ENCODE data around the gene AVP.
"Not testable (repeated sequence)": the region's sequence is repeated elsewhere in the genome, so short reads cannot be mapped to it uniquely, and the experiment has no call there.

Gene AVP

DNA sequence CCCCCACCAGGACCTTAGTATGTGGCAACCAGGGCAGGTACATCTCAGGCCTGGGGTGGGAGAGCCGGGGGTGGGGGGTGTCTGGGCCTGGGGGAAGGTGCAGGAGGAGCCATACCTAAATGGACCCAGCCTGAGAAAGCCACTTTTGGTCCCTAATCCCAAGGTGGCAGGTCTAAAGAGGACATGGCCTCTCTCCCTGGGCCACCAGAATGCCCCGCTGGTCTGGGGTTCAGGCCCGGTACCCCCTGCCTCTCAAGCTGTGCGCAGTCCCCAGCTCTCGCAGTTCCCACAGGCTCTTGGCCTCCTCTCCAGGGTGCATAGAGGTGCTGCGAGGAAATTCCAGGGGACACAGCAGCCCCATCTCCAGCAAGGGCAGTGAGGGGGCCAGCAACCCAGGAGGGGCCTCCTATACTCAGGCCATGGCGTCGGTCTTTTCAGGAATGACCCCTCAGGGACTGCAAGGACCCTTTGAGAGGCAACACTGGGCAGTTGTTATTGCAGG is 1.1 kb upstream of the AVP start:
- FAIRE-seq (no peak), DNase-seq (ENCODE audit: insufficient read length, low spot score) (no peak)

DNA sequence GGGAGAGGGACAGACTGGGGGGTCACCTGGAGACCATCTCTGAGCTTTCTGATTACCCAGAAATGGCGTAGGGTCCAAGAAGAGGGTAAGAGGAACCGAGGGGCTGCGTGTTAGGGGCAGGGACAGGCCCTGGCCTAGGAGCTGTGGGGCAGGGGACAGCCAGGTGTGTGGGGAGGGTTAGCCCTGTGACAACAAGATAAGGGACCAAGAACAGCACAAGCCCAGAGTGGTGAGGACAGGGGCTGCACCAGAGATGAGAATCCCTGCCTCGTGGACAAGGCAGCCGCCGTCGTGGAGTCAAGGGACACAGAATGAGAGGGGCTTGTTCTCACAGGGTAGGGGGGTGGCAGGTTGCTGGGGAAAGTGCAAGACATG is 449 bp upstream of the AVP start:
- no peak for FAIRE-seq
- DNase-seq (ENCODE audit: insufficient read length, low spot score): no peak

DNA sequence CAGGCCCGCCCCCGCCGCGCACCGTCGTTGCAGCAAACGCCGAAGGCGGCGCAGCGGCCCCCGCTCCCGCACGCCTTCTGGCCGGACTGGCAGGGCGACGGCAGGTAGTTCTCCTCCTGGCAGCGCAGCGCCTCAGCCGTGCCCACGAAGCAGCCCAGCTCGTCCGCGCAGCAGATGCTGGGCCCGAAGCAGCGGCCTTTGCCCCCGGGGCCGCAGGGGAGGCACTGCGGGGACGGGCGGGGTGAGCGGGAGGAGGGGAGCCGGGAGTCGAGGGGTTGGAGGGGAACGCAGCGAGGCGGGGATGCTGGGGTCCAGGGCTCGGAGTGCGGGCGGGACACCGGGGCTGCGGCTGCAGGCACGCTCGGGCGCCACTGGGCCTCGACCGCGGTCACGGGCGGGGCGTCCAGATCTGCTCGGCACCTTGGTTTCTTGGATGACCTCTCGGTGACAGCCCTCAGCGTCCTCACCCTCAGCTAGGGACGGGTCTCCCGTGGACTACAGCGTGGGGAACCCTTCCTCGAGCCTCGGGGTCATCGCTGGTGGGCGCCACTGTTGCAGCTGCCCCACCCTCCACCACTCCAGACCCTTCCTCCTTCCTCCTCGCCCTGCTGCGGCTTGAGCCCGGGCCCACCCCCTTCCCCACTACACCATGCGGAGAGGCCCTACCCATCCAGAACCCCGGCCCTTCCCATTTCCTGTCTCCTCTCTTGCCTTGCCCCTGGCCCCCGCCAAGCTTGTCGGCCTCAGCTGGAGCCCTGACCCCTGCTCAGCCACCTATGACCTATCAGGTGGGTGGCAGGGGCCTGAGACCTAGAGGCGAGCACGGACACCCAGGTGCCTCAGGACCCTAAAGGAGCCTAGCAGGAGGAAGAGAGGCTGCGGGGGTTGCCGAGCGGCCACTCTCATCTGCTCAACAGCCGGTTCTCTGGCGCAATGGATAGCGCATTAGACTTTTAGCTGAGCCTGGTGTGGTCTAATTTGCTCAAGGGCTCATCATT is 1.3 kb downstream of the AVP start:
- no peak for FAIRE-seq

DNA sequence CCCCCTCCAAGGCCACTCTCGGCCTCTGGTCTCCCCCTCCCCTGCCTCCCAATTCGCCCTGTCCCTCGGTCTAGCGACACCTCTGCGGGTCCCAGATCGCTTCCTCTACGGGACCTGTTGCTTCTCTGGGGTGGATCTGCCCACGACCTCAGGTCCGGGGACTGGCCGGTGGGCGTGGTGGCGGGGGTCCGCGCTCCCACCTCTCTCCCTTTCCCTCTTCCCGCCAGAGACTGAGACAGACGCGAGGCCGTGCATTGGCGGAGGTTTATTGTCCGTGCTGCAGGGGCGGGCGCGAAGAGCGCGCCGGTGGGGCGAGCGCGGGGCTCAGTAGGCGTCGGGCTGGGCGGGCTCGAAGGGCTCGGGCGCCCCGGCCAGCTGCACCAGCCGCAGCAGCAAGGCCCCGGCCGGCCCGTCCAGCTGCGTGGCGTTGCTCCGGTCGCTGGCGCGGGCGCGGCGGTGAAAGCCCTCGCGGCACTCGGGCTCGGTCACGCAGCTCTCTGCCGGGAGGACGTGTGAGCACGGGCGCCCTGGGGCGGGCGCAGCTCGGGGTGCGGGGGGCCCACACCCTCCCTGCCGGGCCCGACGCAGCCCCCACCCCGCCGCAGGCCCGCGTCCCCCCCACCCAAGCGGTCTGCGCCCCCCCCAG is 2.1 kb downstream of the AVP start:
- DNase-seq (ENCODE audit: insufficient read length, low spot score): no peak
- no peak for FAIRE-seq

More for the DNA sequence above, 1.3 kb downstream of the AVP start:
- DNase-seq (ENCODE audit: insufficient read length, low spot score): no peak

DNA sequence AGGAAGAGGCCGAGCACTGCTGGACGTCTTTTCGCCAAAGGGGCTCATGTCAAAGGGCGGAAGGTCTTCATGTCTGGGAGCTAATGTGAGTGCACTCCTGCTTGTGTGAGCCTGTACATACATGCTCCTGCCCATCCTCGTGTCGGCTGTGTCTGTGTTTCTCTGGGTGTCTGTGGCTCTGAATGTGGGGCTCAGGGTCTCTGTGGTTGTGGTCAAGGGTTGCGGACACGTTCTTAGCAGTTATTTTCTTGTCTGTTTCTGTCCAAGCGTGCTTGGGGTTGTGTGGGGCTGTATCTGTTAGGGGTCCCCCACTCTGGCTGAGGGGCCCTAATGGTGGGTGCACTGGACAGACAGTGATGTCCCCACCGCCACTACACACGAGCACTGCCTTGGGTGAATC is 2.9 kb downstream of the AVP start:
- DNase-seq (ENCODE audit: insufficient read length, low spot score) (no peak), FAIRE-seq (no peak)

DNA sequence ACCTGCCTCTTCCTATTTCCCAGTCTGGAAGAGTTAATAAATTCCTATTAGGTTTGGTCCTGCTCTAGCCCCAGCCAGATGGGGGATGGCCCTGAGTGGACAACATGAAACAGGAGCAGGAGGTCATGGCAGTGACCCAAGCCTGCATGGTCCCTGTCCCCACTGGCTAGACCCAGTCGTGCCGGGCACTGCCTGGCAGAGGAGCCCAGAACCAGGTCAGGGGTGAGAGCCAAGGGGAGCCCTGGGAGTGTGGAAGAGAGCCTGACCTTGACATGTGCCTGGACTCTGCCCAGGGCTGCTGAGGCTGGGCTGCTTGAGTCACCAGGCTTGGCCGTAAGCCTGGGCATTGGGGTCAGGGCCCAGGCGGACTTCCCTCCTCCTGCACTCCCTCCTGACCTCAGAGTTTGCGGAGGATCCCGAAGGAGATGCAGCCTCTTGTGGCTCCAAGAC is 3.6 kb downstream of the AVP start:
- peak; percentile 79 for DNase-seq (ENCODE audit: insufficient read length, low spot score)
- no peak for FAIRE-seq

DNA sequence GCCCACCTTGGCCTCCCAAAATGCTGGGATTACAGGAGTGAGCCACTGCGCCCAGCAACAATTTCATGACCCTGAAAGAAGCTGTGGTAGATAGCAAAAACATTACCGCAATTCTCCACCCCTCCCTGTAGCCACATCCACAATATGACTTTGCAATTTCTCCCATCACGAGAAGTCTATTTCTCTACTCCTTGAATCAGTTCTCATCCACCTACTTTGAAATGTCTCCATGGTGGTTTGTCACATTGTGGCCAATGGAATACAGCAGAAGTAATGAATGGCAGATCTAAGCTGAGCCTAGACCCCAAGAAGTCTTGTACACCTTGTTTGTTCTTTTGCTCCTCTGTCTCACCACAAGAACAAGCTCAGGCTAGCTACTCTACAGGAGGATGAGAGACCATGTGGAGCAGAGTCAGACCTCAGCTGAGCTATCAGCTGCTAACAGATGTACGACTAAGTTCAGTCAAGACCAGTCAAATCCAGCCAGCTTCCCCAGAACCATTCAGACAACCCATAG is 6.8 kb downstream of the AVP start:
- FAIRE-seq (peak; percentile 48), DNase-seq (ENCODE audit: insufficient read length, low spot score) (no peak)

DNA sequence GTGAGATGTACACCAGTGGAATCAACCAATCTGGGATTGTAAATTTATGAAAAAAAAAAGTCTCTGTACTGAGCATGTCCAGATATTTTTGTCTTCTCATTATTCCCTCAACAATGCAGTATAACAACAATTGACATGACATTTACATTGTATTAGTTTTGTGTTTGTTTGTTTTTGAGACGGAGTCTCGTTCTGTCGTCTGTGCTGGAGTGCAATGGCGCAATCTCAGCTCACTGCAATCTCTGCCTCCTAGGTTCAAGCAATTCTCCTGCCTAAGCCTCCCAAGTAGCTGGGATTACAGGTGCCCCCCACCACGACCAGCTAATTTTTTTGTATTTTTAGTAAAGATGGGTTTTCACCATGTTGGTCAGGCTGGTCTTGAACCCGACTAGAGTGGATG is 9.2 kb downstream of the AVP start:
- not testable (repeated sequence) for FAIRE-seq; DNase-seq (ENCODE audit: insufficient read length, low spot score)

DNA sequence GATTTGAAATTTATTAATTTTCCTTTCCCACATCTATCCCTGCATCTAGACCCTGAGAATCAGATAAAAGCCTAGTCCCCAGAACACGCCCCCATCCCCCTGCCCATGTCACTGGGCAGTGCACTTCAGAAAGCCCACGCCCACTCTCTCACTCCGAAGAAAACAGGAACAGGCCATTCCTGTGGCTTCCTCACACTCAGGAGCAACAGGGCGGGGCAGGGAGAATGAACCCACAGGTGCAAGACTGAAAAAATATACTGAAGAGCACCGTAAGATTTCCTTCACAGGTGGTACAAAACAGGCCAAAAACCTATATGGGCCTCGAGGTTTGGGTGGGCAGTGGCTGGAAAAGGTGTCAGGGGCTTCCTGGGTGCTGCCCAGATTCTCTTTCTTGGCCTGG is 9.7 kb downstream of the AVP start:
- DNase-seq (ENCODE audit: insufficient read length, low spot score) (no peak), FAIRE-seq (no peak)

DNA sequence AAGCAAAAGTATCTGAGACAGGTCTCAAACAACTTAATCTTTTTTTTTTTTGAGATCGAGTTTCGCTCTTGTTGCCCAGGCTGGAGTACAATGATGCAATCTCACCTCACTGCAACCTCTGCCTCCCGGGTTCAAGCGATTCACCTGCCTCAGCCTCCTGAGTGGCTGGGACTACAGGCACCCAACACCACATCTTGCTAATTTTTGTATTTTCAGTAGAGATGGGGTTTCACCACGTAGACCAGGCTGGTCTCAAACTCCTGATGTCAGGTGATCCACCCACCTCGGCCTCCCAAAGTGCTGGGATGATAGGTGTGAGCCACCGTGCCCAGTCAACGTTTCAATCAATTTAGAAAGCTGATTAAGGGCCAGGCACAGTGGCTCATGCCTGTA is 11.3 kb downstream of the AVP start:
- DNase-seq (ENCODE audit: insufficient read length, low spot score); FAIRE-seq: not testable (repeated sequence)

DNA sequence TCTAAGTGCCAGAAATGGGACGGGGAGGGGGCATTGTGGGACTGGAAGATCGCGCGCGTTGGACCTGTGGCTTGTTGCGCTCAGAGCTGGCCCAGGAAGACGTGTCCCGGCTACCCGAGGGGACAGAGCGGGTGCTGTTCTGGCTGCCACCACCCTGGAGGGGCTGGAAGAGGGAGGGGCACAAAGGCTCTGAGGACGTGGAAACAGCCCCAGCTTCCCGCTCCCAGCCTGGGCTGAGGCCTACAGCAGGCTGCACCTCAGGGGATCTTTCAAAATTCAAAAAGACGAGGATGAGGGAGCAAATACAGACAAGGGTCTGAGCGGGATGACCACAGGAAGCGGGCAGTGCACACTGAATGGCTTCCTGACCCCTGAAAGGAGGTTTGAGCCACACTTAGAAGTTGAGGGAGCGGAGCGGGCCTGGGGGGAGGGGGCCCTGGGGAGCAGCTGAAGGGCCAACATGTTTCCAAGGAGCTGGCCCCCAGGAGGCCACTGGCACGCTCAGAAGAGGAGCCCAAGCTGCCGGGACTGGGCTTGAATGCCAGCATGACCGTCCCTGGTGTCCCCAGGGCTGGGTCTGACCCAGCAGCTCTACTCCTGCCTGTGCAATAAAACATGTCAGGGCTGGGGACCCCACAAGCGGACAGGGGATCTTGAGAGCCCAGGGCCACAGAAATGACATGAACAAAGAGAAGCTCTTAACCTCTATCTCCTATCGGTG is 11.8 kb downstream of the AVP start:
- FAIRE-seq (no peak), DNase-seq (ENCODE audit: insufficient read length, low spot score) (no peak)

DNA sequence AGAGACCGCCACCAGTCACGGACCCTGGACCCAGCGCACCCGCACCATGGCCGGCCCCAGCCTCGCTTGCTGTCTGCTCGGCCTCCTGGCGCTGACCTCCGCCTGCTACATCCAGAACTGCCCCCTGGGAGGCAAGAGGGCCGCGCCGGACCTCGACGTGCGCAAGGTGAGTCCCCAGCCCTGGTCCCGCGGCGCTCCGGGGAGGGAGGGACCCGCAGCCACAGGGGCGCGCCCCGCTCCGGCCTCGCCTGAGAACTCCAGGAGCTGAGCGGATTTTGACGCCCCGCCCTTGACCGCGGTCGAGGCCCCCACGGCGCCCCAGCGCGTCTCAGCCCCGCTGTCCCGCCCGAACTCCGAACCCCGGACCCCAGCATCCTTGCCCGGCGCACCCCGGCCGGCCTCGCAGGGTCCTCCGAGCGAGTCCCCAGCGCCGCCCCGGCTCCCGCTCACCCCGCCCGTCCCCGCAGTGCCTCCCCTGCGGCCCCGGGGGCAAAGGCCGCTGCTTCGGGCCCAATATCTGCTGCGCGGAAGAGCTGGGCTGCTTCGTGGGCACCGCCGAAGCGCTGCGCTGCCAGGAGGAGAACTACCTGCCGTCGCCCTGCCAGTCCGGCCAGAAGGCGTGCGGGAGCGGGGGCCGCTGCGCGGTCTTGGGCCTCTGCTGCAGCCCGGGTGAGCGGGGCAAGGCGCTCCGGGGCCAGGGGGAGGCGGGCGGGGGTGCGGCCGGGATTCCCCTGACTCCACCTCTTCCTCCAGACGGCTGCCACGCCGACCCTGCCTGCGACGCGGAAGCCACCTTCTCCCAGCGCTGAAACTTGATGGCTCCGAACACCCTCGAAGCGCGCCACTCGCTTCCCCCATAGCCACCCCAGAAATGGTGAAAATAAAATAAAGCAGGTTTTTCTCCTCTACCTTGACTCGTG is 12.7 kb downstream of the AVP start, which contains the start of gene OXT:
Gene OXT, plus strand, starts transcription at position 11 of the 920 bp plus-strand sequence. Its CDS starts 36 bp downstream, at position 47.
- DNase-seq (ENCODE audit: insufficient read length, low spot score) (no peak), FAIRE-seq (no peak)

DNA sequence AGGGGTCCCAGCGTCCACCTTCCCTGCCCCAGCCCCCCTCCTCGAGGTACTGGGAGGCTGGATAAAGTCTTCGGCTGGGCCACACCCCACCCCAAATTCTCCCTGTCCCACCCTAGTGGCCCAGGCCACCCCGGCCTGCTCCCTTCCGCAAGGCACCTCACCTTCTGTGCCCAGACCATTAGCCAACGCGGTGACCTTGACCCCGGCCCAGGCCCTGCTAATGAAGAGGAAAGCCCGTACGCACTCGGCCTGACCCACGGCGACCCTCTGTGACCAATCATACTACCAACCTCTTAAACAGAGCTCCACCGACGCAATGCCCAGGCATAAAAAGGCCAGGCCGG is 13.3 kb downstream of the AVP start:
- FAIRE-seq (no peak), DNase-seq (ENCODE audit: insufficient read length, low spot score) (no peak)

DNA sequence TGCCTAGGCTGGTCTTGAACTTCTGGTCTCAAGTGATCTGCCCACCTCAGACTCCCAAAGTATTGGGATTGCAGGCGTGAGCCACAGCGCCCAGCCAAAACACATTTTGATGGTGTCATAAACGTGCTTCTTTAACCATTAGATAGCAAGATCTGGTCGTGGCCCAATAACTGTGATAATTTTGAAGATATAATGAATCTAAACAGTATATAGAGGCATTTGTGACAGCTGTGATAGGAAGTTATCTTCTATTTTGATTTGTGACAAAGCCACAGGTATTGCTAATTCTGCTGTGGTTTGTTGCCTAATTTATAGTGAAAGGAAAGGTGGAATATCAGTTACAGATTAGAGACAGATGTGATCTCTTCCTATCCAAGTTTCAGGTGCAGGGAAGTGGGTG is 13.8 kb downstream of the AVP start:
- FAIRE-seq (no peak), DNase-seq (ENCODE audit: insufficient read length, low spot score) (no peak)

DNA sequence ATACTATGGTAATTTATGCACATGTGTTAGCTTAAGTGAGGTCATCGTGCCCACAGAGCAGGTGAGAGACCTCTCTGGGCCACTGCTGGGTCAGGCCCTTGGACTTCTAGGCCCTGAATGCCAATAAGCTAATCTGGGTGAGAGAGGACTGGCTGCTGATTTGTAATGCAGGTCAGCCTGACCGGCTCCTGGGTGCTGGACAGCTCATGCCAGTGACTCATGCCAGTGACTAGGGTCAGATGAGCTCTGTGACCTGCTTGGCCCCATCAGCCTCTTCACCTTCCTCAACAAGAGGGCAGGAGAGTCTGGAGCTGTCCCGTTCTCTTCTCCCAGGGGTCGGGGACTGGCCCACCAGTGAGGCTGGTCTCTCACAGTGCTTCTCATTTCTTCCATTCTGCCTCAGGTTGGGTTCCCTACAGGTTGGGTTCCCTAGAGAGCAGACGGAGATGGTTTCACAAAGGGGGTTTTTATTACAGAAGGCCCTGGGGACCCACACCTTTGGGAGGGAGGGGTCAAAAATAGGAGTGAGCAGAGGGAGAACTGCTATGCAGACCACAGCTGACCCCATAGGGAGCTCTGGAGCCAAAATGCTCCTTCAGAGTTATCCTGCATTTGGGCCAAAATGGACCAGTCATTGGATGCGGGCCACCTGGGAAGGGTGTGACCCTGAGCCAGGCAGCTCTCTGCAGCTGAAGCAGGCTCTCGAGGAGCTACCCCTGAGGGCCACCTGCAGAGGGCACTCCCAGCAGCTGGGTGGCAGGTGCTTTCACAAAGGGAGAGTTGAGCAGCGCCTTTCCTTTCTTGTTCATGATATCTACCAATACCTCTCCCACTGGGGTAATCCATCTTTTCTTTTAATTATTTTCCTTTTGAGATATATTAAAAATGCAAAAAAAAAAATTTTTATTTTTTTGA is 15.3 kb downstream of the AVP start:
- FAIRE-seq: no peak
- DNase-seq (ENCODE audit: insufficient read length, low spot score): no peak

DNA sequence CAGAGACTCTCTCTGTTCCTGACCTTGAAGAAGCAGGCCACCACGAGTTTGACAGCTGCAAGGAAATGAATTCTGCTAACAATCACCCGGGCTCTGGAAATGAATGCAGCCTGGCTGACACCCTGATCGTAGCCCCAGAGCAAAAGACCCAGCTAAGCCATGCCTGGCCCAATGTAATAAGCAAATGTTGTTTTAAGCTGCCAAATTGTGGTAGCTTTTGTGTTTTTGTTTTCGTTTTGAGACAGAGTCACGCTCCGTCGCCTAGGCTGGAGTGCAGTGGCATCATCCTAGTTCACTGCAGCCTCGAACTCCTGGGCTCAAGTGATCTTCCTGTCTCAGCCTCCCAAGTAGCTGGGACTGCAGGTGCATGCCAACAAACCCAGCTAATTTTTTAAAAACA is 16.4 kb downstream of the AVP start:
- FAIRE-seq (no peak), DNase-seq (ENCODE audit: insufficient read length, low spot score) (no peak)

DNA sequence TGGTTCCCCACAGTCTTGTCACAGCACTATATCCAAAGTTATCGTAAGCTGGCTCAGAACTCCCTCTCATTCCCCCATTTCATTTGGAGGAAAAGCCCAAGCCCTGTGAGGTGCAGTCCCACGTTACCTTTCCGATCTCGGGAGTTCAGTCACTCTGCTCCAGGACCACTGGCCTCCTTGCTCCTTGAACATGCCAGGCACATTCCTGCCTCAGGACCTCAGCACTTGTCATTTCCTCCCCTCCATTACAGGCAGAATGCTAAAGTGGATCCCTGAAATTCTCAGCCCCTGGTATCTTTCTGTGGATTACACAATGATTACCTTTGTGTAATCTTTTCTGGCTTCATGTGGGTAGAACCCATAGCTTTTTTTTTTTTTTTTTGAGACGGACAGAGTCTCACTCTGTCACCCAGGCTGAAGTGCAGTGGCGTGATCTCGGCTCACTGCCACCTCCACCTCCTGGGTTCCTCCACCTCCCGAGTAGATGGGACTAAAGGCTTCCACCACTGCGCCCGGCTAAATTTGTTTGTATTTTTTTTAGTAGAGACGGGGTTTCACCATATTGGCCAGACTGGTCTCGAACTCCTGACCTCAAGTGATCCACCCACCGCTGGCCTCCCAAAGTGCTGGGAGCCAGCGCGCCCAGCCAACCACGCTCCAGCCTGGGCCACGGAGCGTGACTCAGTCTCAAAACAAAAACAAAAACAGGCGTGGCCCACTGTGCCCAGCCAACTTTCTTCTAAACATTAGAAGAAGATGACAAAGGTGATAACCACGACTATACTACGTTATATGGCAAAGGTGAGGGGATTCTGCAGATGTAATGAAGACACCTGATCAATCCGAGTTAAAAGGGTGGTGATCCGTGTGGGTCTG is 17.1 kb downstream of the AVP start:
- FAIRE-seq (peak; percentile 36), DNase-seq (ENCODE audit: insufficient read length, low spot score) (no peak)

DNA sequence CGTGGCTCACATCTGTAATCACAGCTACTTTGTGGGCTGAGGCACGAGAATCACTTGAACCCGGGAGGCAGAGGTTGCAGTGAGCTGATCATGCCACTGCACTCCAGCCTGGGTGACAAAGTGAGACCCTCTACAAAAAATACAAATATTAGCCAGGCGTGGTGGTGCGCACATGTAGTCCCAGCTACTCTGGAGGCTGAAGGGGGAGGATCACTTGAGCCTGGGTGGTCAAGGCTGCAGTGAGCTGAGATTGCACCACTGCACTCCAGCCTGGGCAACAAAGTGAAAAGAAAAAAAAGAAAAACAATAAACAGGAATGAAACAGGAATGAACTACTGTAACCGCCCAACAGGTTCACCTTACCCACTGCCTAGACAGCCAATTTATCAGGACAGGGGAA is 20.4 kb downstream of the AVP start:
- DNase-seq (ENCODE audit: insufficient read length, low spot score); FAIRE-seq: not testable (repeated sequence)
